D721Med (cell line): ENCODE data around the gene FALEC.
A peak's percentile ranks its signal among the peaks of the same experiment; 100 is the strongest.

Experiments used
- DNase-seq: peaks from one replicate; pipeline ENCODE4 v3.0.0; 2011; ENCODE audit warnings: low spot score; ENCODE audit not compliant: insufficient read length
- FAIRE-seq: peaks from 2 replicates; lab custom pipeline; 2011; peaks lifted over from hg19 to GRCh38; lab: Jason Lieb, UNC
- CTCF ChIP-seq: IDR thresholded peaks from 2 replicates; pipeline ENCODE4 v1.5.1; 2012; ENCODE audit warnings: mild to moderate bottlenecking, control low read depth; ENCODE audit not compliant: insufficient read depth; ENCODE audit errors: missing control alignments

FALEC gene

GRCh38 chr1:150558761-150559655, 43.5 kb downstream of the FALEC start:
- FAIRE-seq (no peak), DNase-seq (no peak)
- no peak for TF ChIP-seq CTCF

DNA sequence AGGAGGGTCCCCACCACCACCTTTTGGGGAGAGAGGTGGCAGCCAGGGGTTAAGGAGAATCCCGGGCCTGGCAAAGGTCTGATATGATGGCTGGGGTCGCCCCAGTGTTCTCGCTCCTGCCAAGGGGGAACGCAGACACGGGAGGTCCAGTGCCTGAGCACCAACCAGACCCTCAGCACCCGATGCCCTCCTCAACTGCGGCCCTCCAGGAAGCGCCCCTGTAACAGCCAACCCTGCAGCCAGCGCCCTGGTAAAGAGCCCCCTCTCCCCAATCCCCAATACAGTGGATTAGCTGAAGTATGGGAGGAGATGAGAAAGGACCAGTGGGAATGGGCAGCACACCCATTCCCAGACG, 44.1 kb downstream of the FALEC start:
- no peak for FAIRE-seq
- TF ChIP-seq CTCF, result no peak
- DNase-seq, result no peak

DNA sequence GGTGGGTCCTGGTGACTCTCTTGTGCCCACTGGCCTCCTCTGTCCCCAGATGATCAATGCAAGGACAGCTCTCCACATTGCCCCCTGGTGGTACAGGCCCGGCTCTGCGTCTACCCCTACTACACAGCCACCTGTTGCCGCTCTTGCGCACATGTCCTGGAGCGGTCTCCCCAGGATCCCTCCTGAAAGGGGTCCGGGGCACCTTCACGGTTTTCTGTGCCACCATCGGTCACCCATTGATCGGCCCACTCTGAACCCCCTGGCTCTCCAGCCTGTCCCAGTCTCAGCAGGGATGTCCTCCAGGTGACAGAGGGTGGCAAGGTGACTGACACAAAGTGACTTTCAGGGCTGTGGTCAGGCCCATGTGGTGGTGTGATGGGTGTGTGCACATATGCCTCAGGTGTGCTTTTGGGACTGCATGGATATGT, 44.5 kb downstream of the FALEC start:
- peak; percentile 91 for TF ChIP-seq CTCF
- FAIRE-seq (no peak), DNase-seq (peak; percentile 97)

DNA sequence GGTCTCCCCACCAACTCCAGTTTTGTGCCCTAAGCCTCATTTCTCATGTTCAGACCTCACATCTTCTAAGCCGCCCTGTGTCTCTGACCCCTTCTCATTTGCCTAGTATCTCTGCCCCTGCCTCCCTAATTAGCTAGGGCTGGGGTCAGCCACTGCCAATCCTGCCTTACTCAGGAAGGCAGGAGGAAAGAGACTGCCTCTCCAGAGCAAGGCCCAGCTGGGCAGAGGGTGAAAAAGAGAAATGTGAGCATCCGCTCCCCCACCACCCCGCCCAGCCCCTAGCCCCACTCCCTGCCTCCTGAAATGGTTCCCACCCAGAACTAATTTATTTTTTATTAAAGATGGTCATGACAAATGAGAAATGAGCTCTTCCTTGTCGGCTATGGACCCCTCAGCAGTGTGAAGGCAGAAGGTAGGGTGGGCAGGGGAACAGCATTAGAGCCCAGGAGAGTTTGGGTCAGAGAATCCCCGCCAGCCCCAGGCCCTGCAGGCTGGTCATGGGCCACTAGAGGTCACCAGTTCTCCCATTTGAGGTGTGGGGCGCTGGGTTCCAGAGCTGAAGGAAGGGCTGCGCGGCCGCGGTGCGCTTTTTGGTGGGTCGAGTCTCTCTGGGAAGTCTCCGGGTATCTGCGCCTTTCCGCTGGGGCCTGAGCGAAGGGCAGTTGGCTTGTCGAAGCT, 45.2 kb downstream of the FALEC start:
- FAIRE-seq (no peak), DNase-seq (peak; percentile 78)
- peak; percentile 91 for TF ChIP-seq CTCF

GRCh38 chr1:150561254-150561973, 45.9 kb downstream of the FALEC start:
- no peak for DNase-seq
- no peak for FAIRE-seq
- peak; percentile 10 for TF ChIP-seq CTCF

- DNase-seq, result no peak
- FAIRE-seq, result no peak
These were observed 46.5 kb downstream of the FALEC start for GRCh38 chr1:150561974-150562445.

More at GRCh38 chr1:150561974-150562445, 46.5 kb downstream of the FALEC start:
- TF ChIP-seq CTCF, result no peak
